AG04450 (cell line): Measurements from ENCODE around the gene PIGH. TPM values are rescaled to one million over a fixed set of nuclear protein-coding genes. Genes with fewer than 3 reads are reported as not detected.
A peak's percentile ranks its signal among the peaks of the same experiment; 100 is the strongest.

Source experiments
- CTCF ChIA-PET: fragments of 300-600, 350-600 bp; formaldehyde crosslinking; extraction: SDS; loops from one replicate; lab custom pipeline; 2022; ENCODE audit warnings: antibody characterized with exemption, inconsistent platforms; lab: Charles Lee
- POLR2A ChIA-PET: fragments of 350-600 bp; formaldehyde crosslinking; extraction: SDS; loops from one replicate; lab custom pipeline; 2021; ENCODE audit warnings: antibody characterized with exemption, inconsistent platforms; lab: Yijun Ruan, JAX
- DNase-seq: peaks from one replicate; pipeline ENCODE4 v3.0.0-alpha.2; 2011; ENCODE audit warnings: low read depth, low spot score
- H3K27ac ChIP-seq: one replicate; pipeline ENCODE4 v1.5.1; 2012; ENCODE audit warnings: low read depth, low read length, control low read depth
- H3K27me3 ChIP-seq: one replicate; pipeline ENCODE4 v1.6.0; 2012; ENCODE audit warnings: low read length; ENCODE audit not compliant: control insufficient read depth, insufficient read depth
- H3K4me3 ChIP-seq: 2 replicates; pipeline ENCODE4 v1.5.1; 2011; ENCODE audit warnings: mild to moderate bottlenecking, low read depth, low read length, control low read depth
- H3K9me3 ChIP-seq: 2 replicates; pipeline ENCODE4 v1.5.1; 2012; ENCODE audit warnings: low read length; ENCODE audit not compliant: control insufficient read depth, insufficient read depth
- polyA plus RNA-seq: library from polyadenylated mRNA; depleted of rRNA; stranded (reverse); fragments of >200 nt; gene quantifications from 2 replicates; pipeline ENCODE4 v1.2.3, GENCODE V29; 2011
- TF ChIP-seq, protein P1 (sequence below): IDR thresholded peaks from 2 replicates; pipeline ENCODE4 v1.5.1; 2011; ENCODE audit warnings: low read depth, low read length, control low read depth, inconsistent platforms

Gene PIGH
- polyA plus RNA-seq, 1 experiment, result 17.6 TPM

GRCh38 chr14:67584978-67585377 is 15.1 kb downstream of the PIGH start:
- ChIA-PET POLR2A (no interaction called here), CTCF (interaction anchor here (0.7 to 8.3 kb wide), 21 partner anchors 9 to 1259 kb away, joined by 3 to 208 read pairs (median 5); partner anchors contain the start of genes ARG2, PIGH, RDH11 and RDH12)
- H3K9me3 ChIP-seq, result no peaks in the 10 kb centered on the region
- H3K27ac ChIP-seq, result no peak overlapping the region
- no peak overlapping the region for H3K4me3 ChIP-seq
- TF ChIP-seq, protein P1, sequence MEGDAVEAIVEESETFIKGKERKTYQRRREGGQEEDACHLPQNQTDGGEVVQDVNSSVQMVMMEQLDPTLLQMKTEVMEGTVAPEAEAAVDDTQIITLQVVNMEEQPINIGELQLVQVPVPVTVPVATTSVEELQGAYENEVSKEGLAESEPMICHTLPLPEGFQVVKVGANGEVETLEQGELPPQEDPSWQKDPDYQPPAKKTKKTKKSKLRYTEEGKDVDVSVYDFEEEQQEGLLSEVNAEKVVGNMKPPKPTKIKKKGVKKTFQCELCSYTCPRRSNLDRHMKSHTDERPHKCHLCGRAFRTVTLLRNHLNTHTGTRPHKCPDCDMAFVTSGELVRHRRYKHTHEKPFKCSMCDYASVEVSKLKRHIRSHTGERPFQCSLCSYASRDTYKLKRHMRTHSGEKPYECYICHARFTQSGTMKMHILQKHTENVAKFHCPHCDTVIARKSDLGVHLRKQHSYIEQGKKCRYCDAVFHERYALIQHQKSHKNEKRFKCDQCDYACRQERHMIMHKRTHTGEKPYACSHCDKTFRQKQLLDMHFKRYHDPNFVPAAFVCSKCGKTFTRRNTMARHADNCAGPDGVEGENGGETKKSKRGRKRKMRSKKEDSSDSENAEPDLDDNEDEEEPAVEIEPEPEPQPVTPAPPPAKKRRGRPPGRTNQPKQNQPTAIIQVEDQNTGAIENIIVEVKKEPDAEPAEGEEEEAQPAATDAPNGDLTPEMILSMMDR, result no peak
- no peak for DNase-seq
- peaks cover 3% of the 10 kb centered on the region for H3K27me3 ChIP-seq

DNA sequence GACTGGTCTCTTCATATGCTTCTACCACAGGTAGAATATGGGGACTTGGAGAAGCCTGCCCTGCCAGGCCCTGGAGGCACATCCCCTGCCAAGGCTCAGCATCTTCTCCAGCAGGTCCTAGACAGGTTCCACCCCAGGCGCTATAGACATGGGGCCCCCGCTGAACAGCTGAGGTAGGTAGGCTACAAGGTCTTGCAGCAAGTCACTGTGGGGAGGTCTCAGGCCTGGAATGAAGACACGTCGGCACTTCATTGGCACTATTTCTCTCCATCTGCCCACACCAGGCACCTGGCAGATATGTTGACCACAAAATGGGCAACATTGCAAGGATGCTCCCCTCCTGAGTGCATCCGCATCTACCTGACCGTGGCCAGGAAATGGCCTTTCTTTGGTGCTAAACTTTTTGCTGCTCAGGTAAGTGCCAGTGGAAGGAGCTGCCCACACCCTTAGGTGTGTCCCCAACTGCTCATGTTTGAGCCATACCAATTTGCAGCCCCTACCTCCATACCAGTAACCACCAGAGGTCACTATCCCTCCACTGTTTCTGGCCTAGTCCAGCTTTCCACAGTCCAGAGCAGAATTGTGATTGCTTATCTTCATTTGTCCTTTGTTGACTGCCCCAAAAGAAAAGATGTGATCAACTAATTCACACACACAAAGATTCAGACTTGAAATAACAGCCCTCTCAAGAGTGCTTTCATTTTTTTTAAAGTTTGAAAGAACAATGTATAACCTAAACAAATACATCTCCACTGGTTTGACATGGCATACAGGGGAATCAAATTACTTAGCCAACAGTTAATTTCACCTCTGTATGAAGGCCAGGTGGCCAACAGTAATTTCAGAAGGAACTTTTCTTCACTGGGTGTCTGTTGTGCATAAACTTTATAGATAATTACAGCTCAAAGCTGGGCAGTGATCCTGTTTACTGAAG is 16.1 kb downstream of the PIGH start:
- ChIA-PET POLR2A (no interaction called here), CTCF (interaction anchor here (0.5 to 8.3 kb wide), 26 partner anchors 8 to 1260 kb away, joined by 3 to 208 read pairs (median 4); partner anchors contain the start of genes ARG2, PIGH, RDH11 and RDH12)
- no peak overlapping the region for H3K27ac ChIP-seq
- H3K4me3 ChIP-seq, result no peak overlapping the region
- H3K27me3 ChIP-seq, result peaks cover 5% of the 10 kb centered on the region
- TF ChIP-seq, protein P1, result peak; percentile 85
- DNase-seq, result no peak
- no peaks in the 10 kb centered on the region for H3K9me3 ChIP-seq

DNA sequence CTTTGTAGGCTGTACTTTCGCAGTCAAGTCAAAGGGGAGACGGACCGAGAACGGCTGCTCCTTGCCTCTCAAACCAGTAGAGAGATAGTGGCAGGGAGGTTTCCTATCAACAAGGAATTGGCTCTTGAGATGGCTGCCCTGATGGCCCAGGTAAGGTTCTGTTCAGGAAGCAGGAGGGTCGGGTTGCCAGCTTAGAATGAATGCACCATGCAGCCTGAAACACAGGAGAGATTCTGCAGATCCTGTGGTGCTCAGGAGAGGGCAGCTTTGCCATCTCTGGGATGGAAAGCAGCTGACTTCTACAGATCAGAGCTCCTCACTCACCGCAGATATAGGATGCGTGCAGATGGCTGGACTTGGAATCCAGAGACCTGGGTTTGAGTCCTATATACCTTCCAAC is 18.0 kb downstream of the PIGH start:
- Histone ChIP-seq H3K27ac (no peak overlapping the region), H3K4me3 (no peak overlapping the region), H3K27me3 (peaks cover 7% of the 10 kb centered on the region), H3K9me3 (no peaks in the 10 kb centered on the region)
- TF ChIP-seq, protein P1, result no peak
- DNase-seq, result no peak
- POLR2A ChIA-PET, result no interaction called here
- CTCF ChIA-PET, result interaction anchor here (0.9 to 8.3 kb wide), 8 partner anchors 9 to 155 kb away, joined by 3 to 208 read pairs (median 10); partner anchors contain the start of genes PIGH and RDH12

DNA sequence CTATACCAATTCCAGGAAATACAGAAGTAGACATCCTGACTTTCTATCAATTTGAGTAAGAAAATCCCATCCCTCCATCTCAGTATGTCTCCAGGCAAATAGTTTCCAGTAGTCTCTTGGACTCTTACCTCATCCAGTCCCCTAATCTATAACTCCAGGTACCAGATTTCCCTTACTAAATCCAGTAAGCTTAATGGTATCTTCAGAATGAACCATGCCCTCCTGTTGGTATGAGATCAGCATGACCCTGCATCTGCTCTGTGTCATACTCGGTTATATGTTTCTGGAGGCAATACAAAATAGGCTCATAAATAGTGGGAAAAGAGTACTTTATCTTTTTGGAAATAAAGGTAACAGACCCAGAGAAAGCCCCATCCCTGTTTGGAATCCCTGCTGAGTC is 18.4 kb downstream of the PIGH start:
- ChIA-PET POLR2A (no interaction called here), CTCF (interaction anchor here (1.4 to 8.3 kb wide), 9 partner anchors 10 to 155 kb away, joined by 3 to 208 read pairs (median 10); partner anchors contain the start of genes PIGH and RDH12)
- no peaks in the 10 kb centered on the region for H3K9me3 ChIP-seq
- H3K27me3 ChIP-seq, result peaks cover 7% of the 10 kb centered on the region
- no peak overlapping the region for H3K27ac ChIP-seq
- TF ChIP-seq, protein P1, result no peak
- DNase-seq, result no peak
- H3K4me3 ChIP-seq, result no peak overlapping the region
